T47D (cell line): ENCODE data around the gene NUAK1.
A peak's percentile ranks its signal among the peaks of the same experiment; 100 is the strongest.

Experiments
- DNase-seq, 2 experiments: peaks; one replicate each; pipeline versions ENCODE4 v3.0.0 to v3.0.0-alpha.2; 2011 to 2012; ENCODE audit warnings: low read depth in 1 of 2, low spot score in 1 of 2
- JUND ChIP-seq: IDR thresholded peaks from 2 replicates; pipeline ENCODE4 v1.6.1; 2012; ENCODE audit warnings: low read depth
- in situ Hi-C: cut with HindIII; loops from 2 replicates; pipeline ENCODE4 v1.10.0; 2016; ENCODE audit warnings: low sequenced_read_pairs, low pct_unique_long_range_greater_than_20kb

NUAK1 gene

GRCh38 chr12:106170285-106170684 lies 31.5 kb upstream of the NUAK1 start:
- no peak for TF ChIP-seq JUND
- DNase-seq: no peak
- in situ Hi-C loops: no loop called here

- TF ChIP-seq JUND: no peak
- DNase-seq: no peak
- in situ Hi-C loops: no loop called here
Observed at GRCh38 chr12:106163712-106164111, 25.0 kb upstream of the NUAK1 start.

GRCh38 chr12:106161491-106161890 lies 22.7 kb upstream of the NUAK1 start:
- TF ChIP-seq JUND: no peak
- no peak for DNase-seq
- in situ Hi-C loops: no loop called here

DNA sequence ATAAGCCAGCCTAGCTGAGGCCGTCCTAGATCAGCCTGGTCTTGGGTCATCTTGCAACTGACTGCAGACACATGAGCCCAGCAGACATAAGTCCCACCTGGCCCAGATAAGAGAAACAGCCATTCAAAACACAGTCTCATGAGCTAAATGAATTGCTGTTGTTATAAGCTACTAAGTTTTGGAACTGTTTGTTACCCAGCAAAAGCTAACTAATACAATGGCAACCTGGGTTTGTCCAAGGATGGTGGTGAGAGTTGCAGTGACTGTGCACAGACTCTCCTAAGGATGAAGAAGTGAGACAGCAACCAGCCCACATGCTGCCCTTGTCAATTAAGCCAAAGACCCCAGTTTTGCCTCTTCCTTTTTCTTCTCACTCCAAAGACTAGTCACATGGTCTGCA lies 22.2 kb upstream of the NUAK1 start:
- DNase-seq: no peak
- no peak for TF ChIP-seq JUND
- in situ Hi-C loops: no loop called here

DNA sequence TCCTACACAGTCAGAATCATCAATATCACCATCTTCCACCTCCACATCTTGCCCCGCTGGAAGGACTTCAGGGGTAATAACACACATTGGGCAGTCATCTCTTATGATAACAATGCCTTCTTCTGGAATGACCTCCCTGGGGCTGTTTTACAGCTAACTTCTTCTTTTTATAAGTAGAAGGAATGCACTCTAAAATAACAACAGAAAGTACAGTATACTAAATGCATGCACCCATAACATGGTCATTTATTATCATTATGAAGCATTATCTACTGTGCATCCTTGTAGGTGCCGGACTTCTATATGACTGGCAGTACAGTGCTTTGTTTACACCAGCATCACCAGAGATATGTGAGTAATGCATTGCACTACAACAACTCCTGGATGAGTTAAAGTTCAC lies 19.0 kb upstream of the NUAK1 start:
- in situ Hi-C loops: no loop called here
- DNase-seq: no peak
- TF ChIP-seq JUND: no peak

DNA sequence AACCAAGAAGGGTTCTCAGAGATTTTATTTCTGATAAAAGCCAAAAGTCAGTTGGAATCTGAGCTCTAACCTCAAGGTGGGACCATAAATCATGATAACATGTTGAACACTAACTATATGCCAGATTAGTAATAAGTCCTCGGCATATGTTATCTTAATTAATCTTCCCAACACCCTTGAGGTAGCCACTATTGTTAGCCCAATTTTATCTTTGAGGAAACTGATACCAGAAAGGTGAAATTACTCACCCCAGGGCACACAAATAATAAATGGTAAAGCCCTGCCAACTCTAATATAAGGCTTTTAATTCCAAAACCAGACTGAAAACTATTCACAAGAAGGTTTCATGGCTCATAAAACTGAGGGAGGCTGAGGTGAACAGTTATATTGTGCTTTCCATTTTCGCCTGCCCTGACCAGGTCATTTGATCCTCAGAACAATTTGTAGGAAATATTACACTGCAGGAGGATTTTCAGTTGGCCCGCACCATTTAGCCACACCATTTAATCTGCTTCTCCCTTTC lies 16.1 kb upstream of the NUAK1 start:
- no peak for TF ChIP-seq JUND

DNA sequence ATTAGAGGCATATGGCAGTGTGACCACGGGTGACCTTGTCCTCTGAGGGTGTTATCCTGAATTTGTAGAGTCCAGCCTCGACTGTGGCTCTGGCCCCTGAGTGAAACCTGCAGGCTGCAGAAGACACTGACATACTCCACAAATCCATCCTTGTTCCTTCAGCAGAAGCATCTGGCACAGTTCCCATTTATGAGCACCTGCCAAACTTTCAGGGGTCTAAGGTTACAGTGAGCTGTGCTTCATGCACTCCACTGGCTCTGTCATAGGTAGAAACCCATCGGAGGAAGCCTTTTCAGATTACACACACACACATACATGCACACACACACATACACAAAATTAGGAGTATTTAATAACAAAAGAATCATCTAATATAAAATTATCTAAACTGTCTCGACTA lies 13.6 kb upstream of the NUAK1 start:
- no peak for TF ChIP-seq JUND
- no peak for DNase-seq
- in situ Hi-C loops: no loop called here

More for the DNA sequence above, 16.1 kb upstream of the NUAK1 start:
- DNase-seq: no peak
- in situ Hi-C loops: no loop called here

- no peak for TF ChIP-seq JUND
- in situ Hi-C loops: no loop called here
- DNase-seq: no peak
Observed at GRCh38 chr12:106150555-106150954, 11.8 kb upstream of the NUAK1 start.

DNA sequence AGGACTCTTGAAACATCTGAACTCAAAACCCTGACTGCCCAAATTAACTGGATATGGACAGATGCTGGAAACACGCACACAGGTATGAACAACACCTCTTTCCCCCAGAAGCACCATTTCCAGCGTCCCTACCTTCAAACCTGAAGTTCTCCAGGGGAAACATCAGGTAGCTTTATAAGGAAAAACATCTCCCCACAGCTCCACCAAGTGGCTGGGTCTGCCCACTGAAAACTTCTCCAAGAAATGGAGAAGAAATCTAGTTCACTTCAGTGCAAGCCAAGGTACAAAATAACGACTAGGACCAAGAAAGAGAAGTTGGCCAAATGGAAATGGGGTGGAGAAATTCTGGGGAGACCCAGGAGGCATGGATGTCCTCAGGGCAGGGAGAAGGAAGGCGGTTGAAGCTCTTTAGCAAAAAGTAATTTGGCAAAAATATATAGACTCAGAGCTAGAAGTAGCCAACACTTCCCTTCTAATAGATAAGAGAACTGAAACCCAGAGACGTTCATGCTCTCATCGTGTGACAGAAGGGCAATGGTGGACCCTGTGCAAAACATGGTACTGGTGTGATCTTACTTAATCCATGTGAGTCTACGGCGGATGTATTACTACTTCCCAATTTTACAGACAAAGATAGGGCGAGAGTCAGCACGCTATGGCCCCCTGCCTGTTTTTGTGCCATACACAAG lies 10.5 kb upstream of the NUAK1 start:
- peak; percentile 68 to 77 for DNase-seq
- no peak for TF ChIP-seq JUND
- in situ Hi-C loops: no loop called here

DNA sequence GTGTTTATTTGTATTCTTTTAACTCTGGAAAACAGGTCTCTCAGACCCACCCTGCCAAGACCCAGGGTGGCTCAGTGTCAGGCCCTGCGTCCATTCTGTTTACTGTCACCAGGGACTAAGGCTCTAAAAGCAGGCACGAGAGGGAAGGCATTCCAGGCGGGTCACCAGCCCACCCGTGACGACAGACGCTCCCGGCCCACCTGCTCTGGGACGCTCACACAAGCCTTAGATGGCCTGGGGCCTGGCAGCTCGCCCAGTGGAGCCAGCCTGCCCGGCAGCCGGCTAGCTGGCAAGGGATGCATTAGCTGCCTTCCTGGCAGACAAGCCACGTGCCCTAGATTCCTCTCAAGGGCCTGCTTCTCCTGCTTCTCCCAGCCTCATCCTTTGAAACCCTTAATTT lies 9.2 kb upstream of the NUAK1 start:
- in situ Hi-C loops: no loop called here
- no peak for DNase-seq
- no peak for TF ChIP-seq JUND

- no peak for TF ChIP-seq JUND
- no peak for DNase-seq
- in situ Hi-C loops: no loop called here
Observed at GRCh38 chr12:106146987-106147386, 8.2 kb upstream of the NUAK1 start.

- in situ Hi-C loops: no loop called here
- DNase-seq: no peak
- no peak for TF ChIP-seq JUND
Observed at GRCh38 chr12:106145539-106146447, 7.0 kb upstream of the NUAK1 start.

DNA sequence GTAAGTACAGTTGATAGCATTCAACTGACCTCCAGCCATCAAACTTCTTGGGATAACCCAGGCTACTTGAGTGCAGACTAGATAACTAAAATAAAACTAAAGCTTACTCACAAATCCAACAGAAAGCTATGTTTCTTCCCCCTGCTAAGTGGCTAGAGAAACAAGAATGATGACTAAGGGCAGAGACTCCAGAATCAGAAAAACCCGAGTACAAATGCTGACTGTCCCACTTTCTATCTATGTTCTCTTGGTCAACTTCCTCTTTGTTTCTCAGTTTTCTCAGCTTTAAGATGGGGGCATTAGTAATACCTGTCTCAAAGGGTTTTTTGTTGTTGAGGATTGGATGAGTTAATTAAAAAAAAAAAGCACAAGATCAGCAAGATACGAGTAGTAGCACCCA lies 6.1 kb upstream of the NUAK1 start:
- in situ Hi-C loops: no loop called here
- DNase-seq: no peak
- TF ChIP-seq JUND: no peak
